Thyroid gland (tissue), 4 donors: ENCODE data around the gene UBE2Z. TPM values are rescaled to one million over a fixed set of nuclear protein-coding genes. Genes with fewer than 3 reads are reported as not detected.
"Not testable (repeated sequence)": the region's sequence is repeated elsewhere in the genome, so short reads cannot be mapped to it uniquely, and the experiment has no call there.

ENCODE experiments used
- DNase-seq, 2 donors: peaks; one replicate each; pipeline ENCODE4 v3.0.0-alpha.2; 2019
- H3K27ac ChIP-seq, 3 donors: fragments of 200-600 bp; sonication (generic); 1 replicate in 2 of 3; 2 replicates in 1 of 3; pipeline ENCODE4 v1.5.1; 2016 to 2019; ENCODE audit warnings: mild to moderate bottlenecking in 1 of 3, moderate library complexity in 1 of 3
- H3K27me3 ChIP-seq: fragments of 200-600 bp; sonication (generic); one replicate; pipeline ENCODE4 v1.5.1; 2019
- H3K36me3 ChIP-seq, 2 donors: fragments of 200-600 bp; sonication (generic); one replicate each; pipeline ENCODE4 v1.5.1; 2016 to 2019
- H3K4me1 ChIP-seq, 2 donors: fragments of 200-600 bp; sonication (generic); one replicate each; pipeline ENCODE4 v1.5.1; 2017 to 2019
- H3K4me3 ChIP-seq, 3 donors: fragments of 200-600 bp; sonication (generic); replicated peaks in 1 of 3; 1 replicate in 2 of 3; 2 replicates in 1 of 3; pipeline ENCODE4 v1.5.1; 2016; ENCODE audit warnings: mild to moderate bottlenecking in 1 of 3
- H3K9me3 ChIP-seq: fragments of 200-600 bp; sonication (generic); one replicate; pipeline ENCODE4 v1.5.1; 2017
- CTCF ChIP-seq, 6 experiments: fragments of 200-600 bp in 3 of 6; fragments of 450-650 bp in 3 of 6; sonication (generic) in 3 of 6; IDR thresholded peaks; one replicate each; pipeline ENCODE4 v1.5.1; 2016 to 2019; ENCODE audit warnings: antibody characterized with exemption in 6 of 6, mild to moderate bottlenecking in 2 of 6, inconsistent platforms in 1 of 6, moderate library complexity in 1 of 6
- POLR2A ChIP-seq, 2 donors: fragments of 450-650 bp; IDR thresholded peaks; one replicate each; pipeline ENCODE4 v1.6.1; 2017; ENCODE audit warnings: antibody characterized with exemption in 2 of 2, mild to moderate bottlenecking in 2 of 2, moderate library complexity in 1 of 2
- WGBS, 2 donors: methylation state at CpG; one replicate each; pipeline ENCODE4 v1.1.5; 2017; 5-methylcytosine and 5-hydroxymethylcytosine counted together
- intact Hi-C: fragments of 100-400 bp; cut with DNase I; formaldehyde crosslinking; loops from one replicate; pipeline ENCODE4 v1.15.1; 2023
- total RNA-seq, 4 donors: library from RNA; depleted of rRNA; stranded (reverse); fragments of >200 nt; gene quantifications; one replicate each; pipeline ENCODE4 v1.2.3, GENCODE V29; 2016

Gene UBE2Z
- total RNA-seq, 4 donors from 2014 or later: 80.9 to 103 (median 99.0) TPM

GRCh38 chr17:48869821-48870318 is 38.3 kb upstream of the UBE2Z start:
- Histone ChIP-seq H3K4me3 (no peak overlapping the region), H3K4me1 (peaks cover 0 to 26% of the 10 kb centered on the region in 2 donors), H3K36me3 (peaks cover 4 to 6% of the 10 kb centered on the region in 2 donors), H3K27ac (no peak overlapping the region), H3K27me3 (no peaks in the 10 kb centered on the region), H3K9me3 (no peaks in the 10 kb centered on the region)
- WGBS, 2 donors: 78 to 79% methylated on average over 6 of the region's 6 CpGs
- DNase-seq: no peak
- intact Hi-C loops: no loop called here
- TF ChIP-seq POLR2A (IDR thresholded peaks at IDR 0.05) (no peak), CTCF (IDR thresholded peaks at IDR 0.05) (no peak)

GRCh38 chr17:48871035-48871550 is 37.1 kb upstream of the UBE2Z start:
- no peaks in the 10 kb centered on the region for H3K9me3 ChIP-seq
- no peak overlapping the region for H3K4me3 ChIP-seq
- 70 to 73% methylated on average over 4 of the region's 4 CpGs for WGBS, 2 donors
- peak overlapping the region in 1 of 3 donors; percentile 53 for H3K27ac ChIP-seq
- no peaks in the 10 kb centered on the region for H3K27me3 ChIP-seq
- TF ChIP-seq POLR2A (IDR thresholded peaks at IDR 0.05): no peak
- TF ChIP-seq CTCF (IDR thresholded peaks at IDR 0.05): no peak
- peaks cover 0 to 2% of the 10 kb centered on the region in 2 donors for H3K36me3 ChIP-seq
- peaks cover 0 to 26% of the 10 kb centered on the region in 2 donors for H3K4me1 ChIP-seq
- DNase-seq: no peak
- intact Hi-C loops: no loop called here

- peaks cover 0 to 26% of the 10 kb centered on the region in 2 donors for H3K4me1 ChIP-seq
- DNase-seq: peak in 1 of 2 donors; percentile 18
- no peak overlapping the region for H3K4me3 ChIP-seq
- no peaks in the 10 kb centered on the region for H3K9me3 ChIP-seq
- 45 to 68% methylated on average over 10 to 11 of the region's 11 CpGs for WGBS, 2 donors
- intact Hi-C loops: no loop called here
- H3K27ac ChIP-seq: peak overlapping the region in 2 of 3 donors; percentile 41 to 53
- no peak for TF ChIP-seq POLR2A (IDR thresholded peaks at IDR 0.05)
- no peak for TF ChIP-seq CTCF (IDR thresholded peaks at IDR 0.05)
- H3K27me3 ChIP-seq: no peaks in the 10 kb centered on the region
- H3K36me3 ChIP-seq: no peaks in the 10 kb centered on the region
These were observed 36.5 kb upstream of the UBE2Z start for GRCh38 chr17:48871551-48872351.

DNA sequence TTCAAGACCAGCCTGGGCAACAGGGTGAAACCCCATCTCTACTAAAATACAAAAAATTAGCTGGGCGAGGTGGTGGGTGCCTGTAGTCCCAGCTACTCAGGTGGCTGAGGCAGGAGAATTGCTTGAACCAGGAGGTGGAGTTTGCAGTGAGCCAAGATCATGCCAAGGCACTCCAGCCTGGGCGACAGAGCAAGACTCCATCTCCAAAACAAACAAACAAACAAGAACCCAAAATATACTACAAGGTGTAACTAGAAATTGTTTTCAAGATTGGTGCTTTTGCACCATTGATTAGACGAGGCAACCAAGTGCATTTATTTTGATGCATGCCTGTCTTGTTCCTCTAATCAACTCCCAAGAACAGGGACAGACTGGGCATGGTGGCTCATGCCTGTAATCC is 35.8 kb upstream of the UBE2Z start:
- H3K4me3 ChIP-seq, DNase-seq, H3K27me3 ChIP-seq, intact Hi-C loops, H3K36me3 ChIP-seq, H3K9me3 ChIP-seq: not testable (repeated sequence)
- WGBS, 2 donors: 74 to 83% methylated on average over 3 of the region's 3 CpGs
- Histone ChIP-seq H3K4me1 (peaks cover 0 to 26% of the 10 kb centered on the region in 2 donors), H3K27ac (peak overlapping the region in 2 of 3 donors; percentile 41 to 55)

- WGBS, 2 donors: 69 to 73% methylated on average over 1 of the region's 1 CpG
- intact Hi-C loops: no loop called here
- H3K27me3 ChIP-seq: no peaks in the 10 kb centered on the region
- DNase-seq: no peak
- H3K9me3 ChIP-seq: no peaks in the 10 kb centered on the region
- TF ChIP-seq POLR2A (IDR thresholded peaks at IDR 0.05): no peak
- no peak for TF ChIP-seq CTCF (IDR thresholded peaks at IDR 0.05)
- no peaks in the 10 kb centered on the region for H3K36me3 ChIP-seq
- H3K4me1 ChIP-seq: peaks cover 0 to 26% of the 10 kb centered on the region in 2 donors
- H3K27ac ChIP-seq: peak overlapping the region; percentile 26 to 55 (median 27)
- no peak overlapping the region for H3K4me3 ChIP-seq
These were observed 35.0 kb upstream of the UBE2Z start for GRCh38 chr17:48873209-48873608.
